Cardiac fibroblast (primary cell): ENCODE data around the gene SLC22A31.
A peak's percentile ranks its signal among the peaks of the same experiment; 100 is the strongest.

ENCODE experiments used
- DNase-seq, 2 donors: peaks; one replicate each; pipeline versions ENCODE4 v3.0.0 to v3.0.0-alpha.2; 2010; ENCODE audit warnings: low read depth in 2 of 2
- H3K4me3 ChIP-seq, 2 donors: replicated peaks in 1 of 2; 1 replicate in 1 of 2; 2 replicates in 1 of 2; pipeline ENCODE4 v1.5.1; 2011; ENCODE audit warnings: low read depth in 2 of 2, low read length in 2 of 2, mild to moderate bottlenecking in 2 of 2, moderate library complexity in 1 of 2
- TF ChIP-seq, protein P1 (sequence below): IDR thresholded peaks from one replicate; pipeline ENCODE4 v1.5.1; 2011; ENCODE audit warnings: low read depth, mild to moderate bottlenecking, low read length, inconsistent platforms

SLC22A31 gene

DNA sequence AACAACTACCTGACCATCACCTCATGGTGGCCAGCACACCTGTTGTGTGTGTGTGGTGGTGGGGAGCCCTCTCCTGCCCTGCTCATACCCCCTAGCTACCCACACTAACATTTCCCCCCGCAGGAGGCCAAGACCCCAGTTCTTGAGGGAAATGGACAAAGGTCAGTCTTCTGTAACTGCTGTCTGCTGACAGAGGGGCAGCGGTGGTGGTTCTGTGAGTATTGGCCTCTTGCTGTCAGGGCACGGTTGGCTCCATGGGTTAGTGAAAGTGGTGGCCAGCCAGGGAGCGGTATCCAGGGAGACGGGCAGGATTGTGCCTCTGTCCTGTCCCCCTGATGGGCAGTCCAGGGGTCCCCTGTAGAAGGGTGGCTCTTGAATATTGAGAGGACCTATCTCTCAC, 43.3 kb upstream of the SLC22A31 start:
- H3K4me3 ChIP-seq = no peak overlapping the region
- TF ChIP-seq, protein P1, sequence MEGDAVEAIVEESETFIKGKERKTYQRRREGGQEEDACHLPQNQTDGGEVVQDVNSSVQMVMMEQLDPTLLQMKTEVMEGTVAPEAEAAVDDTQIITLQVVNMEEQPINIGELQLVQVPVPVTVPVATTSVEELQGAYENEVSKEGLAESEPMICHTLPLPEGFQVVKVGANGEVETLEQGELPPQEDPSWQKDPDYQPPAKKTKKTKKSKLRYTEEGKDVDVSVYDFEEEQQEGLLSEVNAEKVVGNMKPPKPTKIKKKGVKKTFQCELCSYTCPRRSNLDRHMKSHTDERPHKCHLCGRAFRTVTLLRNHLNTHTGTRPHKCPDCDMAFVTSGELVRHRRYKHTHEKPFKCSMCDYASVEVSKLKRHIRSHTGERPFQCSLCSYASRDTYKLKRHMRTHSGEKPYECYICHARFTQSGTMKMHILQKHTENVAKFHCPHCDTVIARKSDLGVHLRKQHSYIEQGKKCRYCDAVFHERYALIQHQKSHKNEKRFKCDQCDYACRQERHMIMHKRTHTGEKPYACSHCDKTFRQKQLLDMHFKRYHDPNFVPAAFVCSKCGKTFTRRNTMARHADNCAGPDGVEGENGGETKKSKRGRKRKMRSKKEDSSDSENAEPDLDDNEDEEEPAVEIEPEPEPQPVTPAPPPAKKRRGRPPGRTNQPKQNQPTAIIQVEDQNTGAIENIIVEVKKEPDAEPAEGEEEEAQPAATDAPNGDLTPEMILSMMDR = no peak
- no peak for DNase-seq

DNA sequence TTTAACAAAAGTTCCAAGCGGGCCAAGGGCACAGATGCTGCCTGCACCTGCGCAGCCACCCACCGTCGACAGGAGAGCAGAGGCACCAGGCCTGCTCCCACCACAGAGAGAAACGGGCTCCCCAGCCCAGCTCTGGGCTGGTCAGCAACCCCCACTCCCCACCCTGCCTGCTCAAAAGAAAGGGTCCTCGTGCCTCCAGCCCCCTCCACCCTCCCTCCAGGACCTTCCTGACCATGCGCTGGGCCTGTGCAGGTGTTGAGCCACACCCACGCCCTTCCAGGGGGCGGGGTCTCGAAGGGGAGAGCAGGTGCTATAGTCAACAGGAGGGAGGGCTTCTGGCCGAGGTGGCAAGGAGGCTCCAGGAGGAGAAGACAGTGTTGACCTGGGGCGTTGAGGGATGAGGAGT, 42.5 kb upstream of the SLC22A31 start:
- no peak overlapping the region for H3K4me3 ChIP-seq
- no peak for DNase-seq
- TF ChIP-seq, protein P1 = no peak

DNA sequence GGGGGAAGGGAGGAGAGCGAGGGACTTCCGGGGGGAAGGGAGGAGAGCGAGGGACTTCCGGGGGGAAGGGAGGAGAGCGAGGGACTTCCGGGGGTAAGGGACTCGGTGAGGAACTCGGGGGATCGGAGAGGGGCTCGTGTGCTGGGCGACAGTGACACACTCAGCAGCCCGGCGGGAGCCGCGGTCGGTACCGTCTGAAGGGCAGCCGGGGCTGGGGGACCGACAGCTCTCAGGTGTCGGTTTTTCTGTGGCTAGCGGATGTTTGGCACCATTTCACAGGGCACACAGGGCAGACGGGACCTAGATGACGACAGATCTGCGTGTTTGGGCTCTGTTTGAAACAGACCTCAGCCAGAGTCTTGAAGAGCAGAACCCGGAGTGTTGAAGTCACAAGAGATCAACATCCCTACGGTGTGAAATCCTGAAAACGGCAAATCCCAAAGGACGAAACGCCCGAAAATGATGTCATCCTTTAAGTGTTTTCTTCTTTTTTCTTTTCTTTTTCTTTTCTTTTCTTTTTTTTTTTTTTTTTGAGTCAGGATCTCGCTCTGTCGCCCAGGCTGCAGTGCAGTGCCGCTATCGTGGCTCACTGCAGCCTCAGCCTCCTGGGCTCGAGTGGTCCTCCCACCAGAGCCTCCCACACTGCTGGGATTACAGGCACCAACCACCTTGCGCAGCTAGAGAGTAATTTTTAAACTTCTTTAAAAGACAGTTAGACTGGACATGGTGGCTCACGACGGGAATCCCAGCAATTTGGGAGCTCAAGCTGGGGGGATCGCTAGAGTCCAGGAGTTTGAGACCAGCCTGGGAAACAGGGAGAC, 41.1 kb upstream of the SLC22A31 start:
- TF ChIP-seq, protein P1 = no peak
- peak overlapping the region; percentile 81 to 92 for H3K4me3 ChIP-seq
- peak; percentile 87 to 90 for DNase-seq

DNA sequence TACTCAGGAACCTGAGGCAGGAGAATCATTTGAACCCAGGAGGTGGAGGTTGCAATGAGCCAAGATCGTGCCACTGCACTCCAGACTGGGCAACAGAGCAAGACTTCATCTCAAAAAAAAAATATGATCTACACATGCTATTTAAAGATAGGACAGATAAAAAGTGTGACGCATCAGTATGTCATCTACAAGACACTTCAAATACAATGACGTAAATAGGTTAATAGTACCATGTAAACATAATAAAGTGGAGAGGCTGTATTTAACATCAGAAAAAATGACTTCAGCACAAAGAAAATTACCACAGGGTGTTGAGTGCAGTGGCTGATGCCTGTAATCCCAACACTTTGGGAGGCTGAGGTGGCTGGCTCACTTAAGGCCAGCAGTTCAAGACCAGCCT, 37.4 kb upstream of the SLC22A31 start:
- TF ChIP-seq, protein P1 = no peak
- no peak overlapping the region for H3K4me3 ChIP-seq

DNA sequence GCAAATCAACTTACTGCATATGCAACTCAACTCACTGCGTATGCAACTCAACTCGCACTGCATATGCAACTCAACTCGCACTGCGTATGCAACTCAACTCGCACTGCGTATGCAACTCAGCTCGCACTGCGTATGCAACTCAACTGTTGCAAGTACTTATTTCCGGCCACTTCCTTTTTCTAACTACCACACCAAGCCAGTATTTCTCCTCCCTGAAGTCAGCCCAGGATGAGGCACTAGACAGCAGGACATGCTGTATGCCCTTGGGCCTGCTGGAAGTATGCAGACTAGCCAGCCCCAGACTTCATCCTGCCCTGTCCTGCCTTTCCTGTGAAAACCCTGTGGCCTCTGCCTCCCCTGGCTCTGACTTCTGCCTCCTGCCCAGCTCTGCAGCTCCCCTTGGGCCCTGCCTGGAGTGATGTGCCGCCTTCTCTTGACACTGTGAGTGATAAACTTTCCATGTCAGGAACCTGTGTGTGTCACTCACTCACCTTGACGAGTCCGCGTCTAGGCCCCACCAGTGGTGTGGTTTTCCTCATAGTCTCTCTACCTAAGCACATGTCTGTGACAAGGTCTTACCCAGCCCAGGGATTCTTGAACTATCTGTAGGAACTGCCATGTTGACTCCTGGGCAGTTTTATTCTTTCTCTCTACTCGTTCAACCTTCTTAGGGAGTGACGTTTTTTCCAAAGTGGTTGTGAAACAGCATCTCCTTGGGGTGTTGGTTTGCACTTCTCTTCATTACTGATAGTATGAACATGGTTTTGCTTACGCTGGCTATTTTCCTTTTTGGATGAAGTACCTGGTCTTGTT, 33.5 kb upstream of the SLC22A31 start:
- TF ChIP-seq, protein P1 = no peak
- DNase-seq = no peak
- no peak overlapping the region for H3K4me3 ChIP-seq

More for the DNA sequence above, 37.4 kb upstream of the SLC22A31 start:
- no peak for DNase-seq

DNA sequence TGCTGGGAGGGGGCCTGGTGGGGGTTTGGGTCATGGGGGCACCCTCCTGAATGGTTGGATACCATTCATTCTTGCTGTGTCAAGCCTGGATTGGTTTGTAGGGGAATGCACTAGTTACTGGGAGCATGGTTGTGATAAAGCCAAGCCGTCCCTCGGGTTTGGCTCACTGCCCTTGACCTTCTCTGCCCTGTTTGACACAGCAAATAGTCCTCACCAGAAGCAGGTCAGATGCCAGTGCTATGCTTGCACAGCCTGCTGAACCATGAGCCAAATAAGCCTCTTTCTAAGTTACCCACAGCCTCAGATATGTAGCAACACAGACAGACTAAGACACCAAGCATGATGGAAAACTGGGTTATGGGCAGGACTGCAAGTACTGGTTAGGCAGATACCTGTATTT, 31.8 kb upstream of the SLC22A31 start:
- H3K4me3 ChIP-seq = no peak overlapping the region
- TF ChIP-seq, protein P1 = no peak
- no peak for DNase-seq
